T-helper 9 cell (primary cell): ENCODE results near the gene OR1I1.

Experiments
- DNase-seq: peaks from one replicate; pipeline ENCODE4 v3.0.0-alpha.2; 2020

Gene OR1I1

DNA sequence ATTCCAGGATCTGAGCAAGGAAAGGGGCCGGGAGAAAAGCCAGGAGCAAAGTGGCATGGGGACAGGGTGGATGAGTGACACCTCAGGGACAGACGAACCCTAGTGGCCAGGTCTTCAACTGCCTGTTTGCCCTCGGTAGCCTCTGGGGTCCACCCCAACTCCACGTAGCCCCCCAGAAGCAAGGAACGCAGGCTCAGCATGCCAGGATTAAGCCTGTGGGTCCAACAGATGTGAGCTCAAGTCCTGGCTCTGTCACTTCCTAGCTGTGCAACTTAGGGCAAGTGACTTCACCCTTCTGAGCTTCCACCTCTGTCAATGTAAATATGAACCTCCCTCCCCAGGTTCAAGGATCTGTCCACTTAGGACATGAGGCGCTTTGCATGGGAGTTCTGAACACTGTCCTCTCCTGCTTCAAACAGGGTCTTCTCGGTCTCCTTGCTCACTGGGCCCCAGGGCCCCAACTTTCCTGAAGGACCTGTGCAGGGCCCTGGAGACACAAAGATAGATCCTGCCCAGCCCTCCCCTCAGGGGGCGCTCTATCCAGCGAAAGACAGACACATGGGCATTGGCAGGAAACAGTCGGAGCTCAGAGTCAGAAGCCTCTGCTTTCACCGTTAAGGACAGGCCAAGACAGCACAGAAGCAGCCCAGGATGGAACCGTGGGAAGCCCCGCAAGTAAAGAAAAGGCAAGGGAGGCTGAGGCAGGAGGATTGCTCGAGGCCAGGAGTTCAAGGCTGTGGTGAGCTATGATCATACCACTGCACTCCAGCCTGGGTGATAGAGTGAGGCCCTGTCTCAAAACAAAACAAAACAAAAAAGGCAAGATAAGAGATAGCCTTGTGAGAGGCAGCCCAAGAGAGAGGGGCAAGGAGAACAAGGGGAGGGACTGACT, 38.4 kb downstream of the OR1I1 start:
- DNase-seq = no peak

DNA sequence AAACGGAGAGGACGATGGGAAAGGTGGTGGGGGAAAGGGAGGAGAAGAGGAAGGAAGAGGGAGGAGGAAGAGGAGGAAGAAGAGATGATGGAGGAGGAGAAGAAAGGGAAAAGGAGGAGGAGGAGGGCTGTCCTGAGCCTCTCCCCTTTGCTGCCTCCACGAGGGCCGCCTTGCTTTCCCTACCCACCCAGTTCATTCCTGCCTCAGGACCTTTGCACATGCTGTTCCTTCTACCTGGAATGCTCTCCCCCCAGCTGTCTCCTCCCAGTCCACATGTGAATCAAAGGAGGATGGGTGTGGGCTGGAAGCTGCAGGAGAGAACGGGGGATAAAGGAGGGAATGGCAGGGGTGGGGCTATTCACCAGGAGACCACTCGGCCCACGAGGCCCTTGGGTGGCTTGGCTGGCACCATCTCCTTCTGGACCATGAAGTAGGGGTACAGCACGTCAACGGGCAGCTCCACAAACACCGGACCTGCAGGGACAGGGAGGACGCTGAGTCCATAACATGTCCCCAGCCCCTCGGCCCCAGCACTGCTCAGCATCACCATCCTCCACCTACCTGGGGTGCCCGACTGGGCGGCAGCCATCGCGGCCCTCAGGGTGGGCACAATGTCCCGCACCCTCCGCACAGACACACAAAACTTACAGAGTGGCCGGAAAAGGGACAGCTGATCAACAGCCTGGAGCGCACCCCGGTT, 40.5 kb downstream of the OR1I1 start:
- DNase-seq = no peak

DNA sequence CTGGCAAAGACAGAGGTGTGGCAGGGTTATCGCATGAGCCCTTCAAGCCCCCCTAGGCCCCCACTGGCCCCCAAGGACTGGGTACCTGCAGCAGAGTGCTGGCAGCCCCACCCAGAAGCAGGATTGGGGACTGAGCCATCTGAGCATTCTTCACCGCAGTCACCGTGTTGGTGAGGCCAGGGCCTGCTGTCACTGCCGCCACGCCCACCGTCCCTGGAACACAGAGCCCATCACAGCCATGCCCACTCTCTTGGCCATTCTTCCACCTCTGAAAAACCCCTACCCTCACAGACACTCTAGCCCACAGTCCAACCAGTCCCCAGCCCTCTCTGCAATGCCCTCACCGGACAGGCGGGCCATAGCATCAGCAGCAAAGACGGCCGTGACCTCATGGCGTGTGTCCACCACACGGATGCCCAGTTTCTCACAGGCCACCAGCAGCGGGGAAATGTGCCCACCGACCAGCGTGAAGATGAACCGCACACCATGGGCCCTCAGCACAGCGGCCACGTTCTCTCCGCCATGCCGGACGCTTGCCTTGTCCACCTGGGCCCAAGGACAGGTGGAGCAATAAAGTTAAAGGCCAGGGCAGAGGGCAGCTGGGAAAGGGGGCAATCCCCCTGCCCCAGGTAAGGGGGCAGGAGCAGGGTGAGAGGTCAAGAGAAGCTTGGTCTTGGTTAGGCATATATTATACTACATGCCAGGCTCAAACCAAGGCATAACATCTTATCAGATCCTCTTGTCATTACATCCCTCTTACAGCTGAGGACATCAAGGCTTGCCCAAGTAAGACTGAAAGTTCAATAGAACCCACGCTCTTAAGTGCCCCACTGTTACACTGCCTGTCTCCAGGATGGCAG, 41.2 kb downstream of the OR1I1 start:
- DNase-seq = no peak

DNA sequence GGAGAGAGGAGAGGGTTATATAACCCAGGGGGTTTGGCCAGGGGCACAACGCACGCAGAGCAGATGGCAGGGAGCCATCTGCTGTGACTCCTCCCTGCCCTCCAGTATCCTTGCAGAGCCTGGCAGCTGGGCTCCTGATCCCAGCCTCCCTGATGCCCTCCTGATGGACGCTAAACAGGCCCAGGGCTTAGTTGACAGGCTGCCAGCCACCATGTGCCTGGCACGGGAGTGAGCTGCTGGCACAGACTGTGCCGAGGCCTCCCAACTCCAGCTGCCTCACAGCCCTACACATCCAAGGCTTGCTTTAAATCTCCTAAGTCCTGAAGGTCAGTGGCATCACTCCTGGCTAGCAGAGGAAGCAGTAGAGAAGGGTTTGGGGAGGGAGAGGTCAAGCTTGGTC, 41.9 kb downstream of the OR1I1 start:
- DNase-seq = no peak

DNA sequence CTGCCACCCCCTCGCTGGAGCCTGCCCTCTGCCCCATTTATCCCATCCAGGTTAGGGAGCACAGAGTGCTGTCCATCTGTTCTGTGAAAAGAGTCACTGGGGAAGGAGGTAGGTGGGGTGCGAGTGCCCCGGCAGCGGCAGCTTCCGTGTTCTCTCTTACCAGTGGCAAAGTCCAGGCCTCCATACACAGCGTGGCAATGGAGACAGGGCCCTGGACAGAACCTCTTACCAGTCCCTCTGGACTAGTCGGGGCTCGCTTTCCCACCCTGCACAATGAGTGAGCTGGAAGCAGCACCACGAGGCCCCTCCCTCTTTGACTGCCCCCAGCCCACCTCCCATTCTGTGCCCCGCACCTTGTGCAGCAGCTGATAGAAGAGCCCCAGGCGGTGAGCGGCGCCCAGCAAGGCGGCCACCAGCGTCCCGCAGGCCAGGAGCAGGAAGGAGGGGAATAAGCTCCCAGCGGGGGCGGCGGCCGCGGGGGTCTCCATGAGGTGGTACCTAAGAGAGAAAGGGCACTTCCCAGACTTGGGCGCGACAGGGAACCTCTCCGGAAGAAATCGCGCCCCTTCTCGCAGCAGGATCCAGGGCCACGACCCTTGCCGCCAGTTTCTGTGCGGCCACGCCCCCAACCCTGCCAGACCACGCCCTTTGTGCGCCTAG, 42.7 kb downstream of the OR1I1 start:
- no peak for DNase-seq

DNA sequence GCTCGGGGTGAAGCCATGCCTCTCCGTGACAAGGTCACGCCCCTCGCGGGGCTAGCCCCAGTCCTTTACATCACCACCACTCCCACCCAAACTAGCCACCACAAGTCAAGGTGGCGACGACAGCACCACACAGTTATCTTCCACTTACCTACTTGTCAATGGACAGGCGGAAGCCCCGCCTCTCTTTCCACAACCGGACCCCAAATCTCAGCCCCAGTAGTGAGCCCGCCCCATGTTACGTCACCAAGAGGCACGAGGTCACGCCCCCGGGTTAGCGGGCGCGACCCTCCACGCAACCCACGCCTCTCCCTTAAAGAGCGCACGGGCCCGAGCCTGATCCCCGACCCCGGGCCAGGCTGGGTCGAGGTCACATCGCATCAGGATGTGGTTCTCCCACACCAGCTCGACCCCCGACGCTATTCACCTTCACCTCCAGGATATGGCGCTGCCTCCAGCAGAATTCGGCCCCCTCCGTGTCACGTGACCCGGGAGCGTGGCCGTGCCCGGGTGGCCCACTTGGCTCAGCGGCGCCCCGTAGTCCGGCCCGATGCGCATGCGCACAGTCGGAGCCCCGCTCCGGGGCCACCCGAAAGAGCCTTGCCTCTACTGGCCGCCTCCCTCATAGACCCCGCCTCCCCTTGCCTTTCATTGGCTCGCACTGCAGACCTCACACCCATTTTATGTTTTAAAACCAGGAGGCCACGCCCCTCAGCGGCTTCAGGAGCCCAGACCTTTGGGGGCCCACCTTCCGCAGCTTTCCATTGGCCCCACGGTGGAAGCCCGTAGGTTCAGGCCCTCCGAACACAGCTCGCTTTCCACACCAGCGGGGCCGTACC, 43.4 kb downstream of the OR1I1 start:
- DNase-seq = peak; percentile 95

DNA sequence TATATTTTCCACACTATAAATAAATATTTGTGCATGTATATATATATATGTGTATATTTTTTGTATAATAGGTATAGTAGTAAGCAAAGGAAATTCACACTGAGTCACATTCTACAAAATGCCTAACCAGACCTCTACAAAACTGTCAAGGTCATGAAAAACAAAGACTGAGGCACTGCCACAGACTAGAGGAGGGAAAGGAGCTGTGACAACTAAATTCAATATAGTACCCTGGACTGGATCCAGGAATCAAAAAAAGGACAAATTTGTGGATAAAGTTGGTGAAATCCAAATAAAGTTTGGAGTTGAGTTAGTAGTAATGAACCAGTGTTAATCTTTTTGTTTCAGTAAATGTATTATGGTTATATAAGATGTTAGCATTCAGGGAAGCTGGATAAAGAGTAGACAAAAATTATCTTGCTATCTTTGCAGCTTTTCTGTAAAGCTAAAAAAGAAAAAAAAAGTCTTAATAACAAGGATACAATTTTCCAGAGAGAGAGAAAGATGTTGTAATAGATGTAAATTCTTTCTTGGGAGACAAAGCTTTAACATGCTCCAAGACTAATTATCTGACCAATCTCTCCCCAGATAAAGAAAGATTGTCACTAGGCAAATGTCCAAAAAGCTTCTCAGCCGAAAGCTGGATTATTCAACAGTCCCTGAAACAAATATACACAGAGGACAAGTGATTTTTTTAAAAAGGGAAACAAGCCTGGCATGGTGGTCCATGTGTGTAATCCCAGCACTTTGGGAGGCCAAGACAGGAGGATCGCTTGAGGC, 44.3 kb downstream of the OR1I1 start:
- DNase-seq = no peak

DNA sequence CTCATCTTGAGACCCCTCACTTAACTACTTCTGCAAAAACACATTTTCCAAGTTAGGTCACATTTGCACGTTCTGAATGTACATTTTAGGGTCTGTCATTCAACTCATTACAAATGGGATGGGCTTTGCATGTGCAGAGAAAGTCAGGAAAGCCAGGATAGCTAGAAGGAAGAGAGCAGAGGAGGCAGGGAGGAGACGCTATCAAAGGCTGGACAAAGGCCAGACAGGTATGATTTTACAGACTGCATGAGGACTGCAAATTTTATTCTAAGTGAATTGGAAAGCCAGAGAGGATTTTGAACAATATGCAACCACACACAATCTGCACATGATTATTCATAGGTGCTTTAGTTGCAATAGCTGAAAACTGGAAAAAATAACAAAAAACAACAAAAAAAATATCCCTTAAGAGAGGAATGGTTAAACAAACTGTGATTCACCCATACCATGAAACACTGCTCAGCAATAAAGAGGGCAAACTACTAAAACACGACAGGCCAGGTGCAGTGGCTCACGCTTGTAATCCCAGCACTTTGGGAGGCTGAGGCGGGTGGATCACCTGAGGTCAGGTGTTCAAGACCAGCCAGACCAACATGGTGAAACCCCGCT, 46.3 kb downstream of the OR1I1 start:
- DNase-seq = no peak

DNA sequence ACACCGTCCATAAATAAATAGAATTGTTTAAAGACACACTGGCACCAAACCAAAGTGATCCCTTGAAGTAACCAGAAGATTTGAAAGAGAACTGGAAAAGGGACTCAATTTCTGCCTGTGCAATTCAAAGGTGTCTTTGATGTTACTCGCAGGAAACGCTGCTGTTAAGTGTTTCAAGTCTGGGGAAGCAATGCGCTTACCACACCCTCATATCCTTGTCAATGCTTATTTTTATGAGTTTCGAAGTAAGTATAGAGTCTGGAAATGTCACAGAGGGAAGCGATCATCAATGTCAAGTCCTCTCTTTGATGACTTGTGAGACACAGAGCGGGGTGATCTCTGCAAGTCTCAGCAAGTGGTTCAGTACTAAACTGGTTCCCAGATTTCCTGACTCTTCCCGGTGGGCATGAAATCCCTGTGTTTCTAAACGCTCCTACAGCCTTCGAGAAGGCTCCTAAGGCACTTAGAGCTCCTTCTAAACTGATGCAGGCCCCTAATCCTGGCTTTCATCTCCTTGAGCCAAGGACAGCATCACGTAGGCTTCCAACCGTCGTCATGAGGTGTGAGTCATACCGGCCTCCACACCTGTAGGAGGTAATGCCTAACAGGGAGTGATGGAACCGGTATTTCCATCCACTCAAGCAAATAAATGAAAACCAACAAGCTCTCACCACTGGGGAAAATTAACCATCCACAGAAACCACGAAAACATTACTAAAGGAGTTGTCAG, 48.0 kb downstream of the OR1I1 start:
- no peak for DNase-seq

DNA sequence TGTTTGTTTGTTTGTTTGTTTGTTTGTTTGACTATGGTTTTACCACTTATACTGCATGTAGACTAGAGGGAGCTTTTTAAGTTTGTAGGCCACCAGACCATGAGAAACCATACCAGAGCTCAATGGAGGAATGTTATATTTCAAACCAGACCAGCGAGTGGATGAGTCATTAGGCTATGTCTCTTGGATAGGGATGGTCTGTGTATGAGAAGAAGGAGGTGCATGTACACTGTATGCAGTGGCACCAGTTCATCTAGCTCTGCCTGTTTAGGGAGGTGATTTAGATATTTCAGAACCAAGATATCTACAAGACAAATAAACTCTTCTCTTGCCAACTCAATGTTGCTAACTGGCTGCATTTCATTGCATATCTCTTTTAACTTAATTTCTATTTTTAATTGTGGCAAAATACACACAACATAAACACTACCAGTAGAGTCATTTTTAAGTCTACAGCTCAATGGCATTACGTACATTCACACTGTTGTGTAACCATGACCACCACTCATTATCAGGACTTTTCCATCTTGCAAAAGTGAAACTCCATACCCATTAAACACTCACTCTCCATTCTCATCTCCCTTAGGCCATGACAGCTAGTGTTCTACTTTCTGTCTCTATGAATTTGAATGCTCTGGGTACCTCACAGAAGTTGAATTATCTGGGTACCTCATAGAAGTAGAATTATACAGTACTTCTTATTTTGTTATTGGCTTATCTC, 54.4 kb downstream of the OR1I1 start:
- no peak for DNase-seq

DNA sequence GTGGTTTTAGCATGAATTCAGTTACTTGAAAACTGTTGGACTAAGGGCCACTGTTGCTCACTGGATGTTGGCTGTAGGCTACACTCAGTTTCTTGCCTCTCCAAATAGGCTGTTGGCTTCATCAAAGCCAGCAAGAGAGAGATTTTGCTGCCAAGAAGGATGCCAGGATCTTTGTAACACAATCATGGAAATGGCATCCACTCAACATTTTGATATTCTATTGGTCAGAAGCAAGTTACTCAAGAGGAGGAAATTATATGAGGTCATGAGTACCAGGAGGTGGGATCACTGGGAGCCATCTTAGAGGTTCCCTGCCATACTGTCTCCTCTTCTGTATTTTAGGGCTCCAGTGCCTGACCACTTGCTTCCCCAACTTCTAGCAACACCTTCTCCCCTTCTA, 55.8 kb downstream of the OR1I1 start:
- no peak for DNase-seq

DNA sequence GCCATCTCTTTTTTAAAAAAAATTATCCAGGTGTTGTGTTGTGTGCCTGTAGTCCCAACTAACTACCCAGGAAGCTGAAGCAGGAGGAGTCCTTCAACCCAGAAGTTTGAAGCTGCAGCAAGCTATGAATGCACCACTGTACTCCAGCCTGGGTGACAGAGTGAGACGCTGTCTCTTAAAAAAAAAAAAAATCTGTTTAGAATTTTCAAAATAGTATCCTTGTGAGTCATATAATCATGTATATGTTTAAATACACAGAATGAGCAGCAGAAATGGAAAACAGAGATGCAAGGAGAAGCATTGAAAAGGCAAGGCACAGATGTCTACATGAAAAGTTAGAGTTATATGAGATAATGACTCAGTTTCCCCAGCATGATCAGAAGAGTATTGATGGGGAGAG, 56.4 kb downstream of the OR1I1 start:
- DNase-seq = no peak

DNA sequence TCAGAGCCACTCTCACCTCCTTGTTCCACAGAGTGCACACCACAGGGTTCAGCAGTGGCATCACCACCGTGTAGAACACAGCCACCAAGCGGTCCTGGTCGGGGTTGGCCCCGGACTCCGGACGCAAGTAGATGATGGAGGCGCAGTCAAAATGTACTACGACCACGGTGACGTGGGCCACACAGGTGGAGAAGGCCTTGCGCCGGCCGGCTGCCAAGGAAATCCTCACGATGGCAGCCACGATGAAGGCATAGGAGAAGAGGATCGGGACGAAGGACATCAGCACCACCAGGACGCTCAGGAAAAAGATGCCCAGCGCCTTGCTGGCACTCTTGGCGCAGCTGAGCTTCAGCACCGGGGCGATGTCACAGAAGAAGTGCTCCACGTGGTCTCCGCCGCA, 59.1 kb downstream of the OR1I1 start:
- DNase-seq = no peak

DNA sequence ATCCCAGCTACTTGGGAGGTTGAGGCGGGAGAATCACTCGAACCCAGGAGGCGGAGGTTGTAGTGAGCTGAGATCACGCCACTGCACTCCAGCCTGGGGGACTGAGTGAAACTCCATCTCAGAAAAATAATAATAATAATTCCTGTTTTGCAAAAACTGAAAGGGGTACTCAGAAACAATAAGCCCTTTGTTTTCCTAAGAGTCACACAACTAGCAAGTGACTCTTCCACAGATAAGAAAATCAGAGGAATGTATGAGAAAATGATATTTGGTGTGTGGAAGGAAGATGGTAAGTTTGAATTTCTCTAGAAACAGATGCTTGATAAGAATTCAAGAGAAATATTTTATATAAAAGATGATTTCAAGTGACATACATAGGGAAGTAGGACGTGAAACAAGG, 60.3 kb downstream of the OR1I1 start:
- DNase-seq = no peak
